Neutrophil (primary cell): Measurements from ENCODE around the gene GGACT.

Experiments
- H3K27ac ChIP-seq: fragments of 200-600 bp; sonication (generic); 2 replicates; pipeline ENCODE4 v1.5.1; 2016; ENCODE audit warnings: mild to moderate bottlenecking, moderate library complexity
- H3K27me3 ChIP-seq: fragments of 200-600 bp; sonication (generic); 2 replicates; pipeline ENCODE4 v1.6.0; 2016; ENCODE audit warnings: mild to moderate bottlenecking
- H3K36me3 ChIP-seq: fragments of 200-600 bp; sonication (generic); 2 replicates; pipeline ENCODE4 v1.5.1; 2017
- H3K4me1 ChIP-seq, 2 experiments: fragments of 200-600 bp in 1 of 2; sonication (generic) in 1 of 2; 1 replicate in 1 of 2; 2 replicates in 1 of 2; pipeline versions ENCODE4 v1.5.1 to v1.6.1; 2013 to 2016; ENCODE audit warnings: low read depth in 1 of 2, low read length in 1 of 2, mild to moderate bottlenecking in 1 of 2, moderate library complexity in 1 of 2; ENCODE audit not compliant: control insufficient read depth in 1 of 2, insufficient read depth in 1 of 2
- H3K4me3 ChIP-seq, 2 experiments: fragments of 200-600 bp in 1 of 2; sonication (generic) in 1 of 2; 1 replicate in 1 of 2; 2 replicates in 1 of 2; pipeline ENCODE4 v1.5.1; 2013 to 2016; ENCODE audit warnings: low read depth in 1 of 2, low read length in 1 of 2, mild to moderate bottlenecking in 1 of 2, moderate library complexity in 1 of 2
- H3K9me3 ChIP-seq: fragments of 200-600 bp; sonication (generic); 2 replicates; pipeline ENCODE4 v1.5.1; 2016
- TF ChIP-seq, protein P1 (sequence below): fragments of 200-600 bp; sonication (generic); IDR thresholded peaks from 2 replicates; pipeline ENCODE4 v1.5.1; 2016; ENCODE audit warnings: antibody characterized with exemption

Gene GGACT

DNA sequence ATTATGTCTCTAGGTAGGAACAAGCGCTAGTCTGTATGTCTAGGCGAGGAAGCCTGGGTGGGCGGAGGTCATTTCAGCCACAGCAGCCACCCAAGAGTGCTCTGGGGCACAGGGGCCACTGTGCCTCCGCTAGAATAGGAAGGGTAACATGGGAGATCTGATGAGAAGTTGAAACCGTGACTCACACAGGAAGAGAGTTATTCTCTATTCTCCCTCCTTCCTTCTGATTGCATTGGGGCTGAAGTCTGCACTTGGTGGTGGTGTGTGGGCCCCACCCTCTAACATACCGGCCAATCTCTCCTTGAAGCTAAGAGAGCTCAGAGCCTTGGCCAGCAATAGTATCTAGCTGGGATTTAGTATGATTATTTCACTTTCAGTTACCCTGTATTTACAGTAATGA is 20.3 kb upstream of the GGACT start:
- H3K36me3 ChIP-seq: no peaks in the 10 kb centered on the region
- no peak overlapping the region for H3K4me3 ChIP-seq
- no peaks in the 10 kb centered on the region for H3K27me3 ChIP-seq
- peaks cover 7 to 10% of the 10 kb centered on the region in 2 experiments for H3K4me1 ChIP-seq
- H3K9me3 ChIP-seq: no peaks in the 10 kb centered on the region
- H3K27ac ChIP-seq: no peak overlapping the region
- TF ChIP-seq, protein P1, sequence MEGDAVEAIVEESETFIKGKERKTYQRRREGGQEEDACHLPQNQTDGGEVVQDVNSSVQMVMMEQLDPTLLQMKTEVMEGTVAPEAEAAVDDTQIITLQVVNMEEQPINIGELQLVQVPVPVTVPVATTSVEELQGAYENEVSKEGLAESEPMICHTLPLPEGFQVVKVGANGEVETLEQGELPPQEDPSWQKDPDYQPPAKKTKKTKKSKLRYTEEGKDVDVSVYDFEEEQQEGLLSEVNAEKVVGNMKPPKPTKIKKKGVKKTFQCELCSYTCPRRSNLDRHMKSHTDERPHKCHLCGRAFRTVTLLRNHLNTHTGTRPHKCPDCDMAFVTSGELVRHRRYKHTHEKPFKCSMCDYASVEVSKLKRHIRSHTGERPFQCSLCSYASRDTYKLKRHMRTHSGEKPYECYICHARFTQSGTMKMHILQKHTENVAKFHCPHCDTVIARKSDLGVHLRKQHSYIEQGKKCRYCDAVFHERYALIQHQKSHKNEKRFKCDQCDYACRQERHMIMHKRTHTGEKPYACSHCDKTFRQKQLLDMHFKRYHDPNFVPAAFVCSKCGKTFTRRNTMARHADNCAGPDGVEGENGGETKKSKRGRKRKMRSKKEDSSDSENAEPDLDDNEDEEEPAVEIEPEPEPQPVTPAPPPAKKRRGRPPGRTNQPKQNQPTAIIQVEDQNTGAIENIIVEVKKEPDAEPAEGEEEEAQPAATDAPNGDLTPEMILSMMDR: no peak

DNA sequence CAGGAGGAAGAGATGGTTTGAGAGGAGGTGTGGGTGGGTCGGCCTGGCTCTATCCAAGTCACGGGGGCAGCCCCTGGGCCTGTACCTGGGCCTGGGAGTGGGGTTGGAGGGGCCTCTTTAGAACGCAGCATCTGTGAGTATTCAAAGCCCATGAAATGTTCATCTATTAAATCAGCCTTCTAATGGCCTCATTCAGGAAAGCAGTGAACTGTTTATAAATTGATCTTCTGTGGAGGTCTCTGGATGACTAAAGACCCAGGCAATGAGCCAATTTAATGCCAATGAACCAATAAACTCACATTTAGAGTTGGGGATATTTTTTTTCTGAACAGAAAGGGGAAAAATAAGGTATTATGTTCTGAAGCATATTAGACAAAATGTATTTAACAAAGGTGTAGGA is 19.9 kb upstream of the GGACT start:
- Histone ChIP-seq H3K9me3 (no peaks in the 10 kb centered on the region), H3K27ac (no peak overlapping the region), H3K27me3 (no peaks in the 10 kb centered on the region), H3K36me3 (no peaks in the 10 kb centered on the region), H3K4me1 (peaks cover 7 to 10% of the 10 kb centered on the region in 2 experiments), H3K4me3 (no peak overlapping the region)
- TF ChIP-seq, protein P1: no peak

DNA sequence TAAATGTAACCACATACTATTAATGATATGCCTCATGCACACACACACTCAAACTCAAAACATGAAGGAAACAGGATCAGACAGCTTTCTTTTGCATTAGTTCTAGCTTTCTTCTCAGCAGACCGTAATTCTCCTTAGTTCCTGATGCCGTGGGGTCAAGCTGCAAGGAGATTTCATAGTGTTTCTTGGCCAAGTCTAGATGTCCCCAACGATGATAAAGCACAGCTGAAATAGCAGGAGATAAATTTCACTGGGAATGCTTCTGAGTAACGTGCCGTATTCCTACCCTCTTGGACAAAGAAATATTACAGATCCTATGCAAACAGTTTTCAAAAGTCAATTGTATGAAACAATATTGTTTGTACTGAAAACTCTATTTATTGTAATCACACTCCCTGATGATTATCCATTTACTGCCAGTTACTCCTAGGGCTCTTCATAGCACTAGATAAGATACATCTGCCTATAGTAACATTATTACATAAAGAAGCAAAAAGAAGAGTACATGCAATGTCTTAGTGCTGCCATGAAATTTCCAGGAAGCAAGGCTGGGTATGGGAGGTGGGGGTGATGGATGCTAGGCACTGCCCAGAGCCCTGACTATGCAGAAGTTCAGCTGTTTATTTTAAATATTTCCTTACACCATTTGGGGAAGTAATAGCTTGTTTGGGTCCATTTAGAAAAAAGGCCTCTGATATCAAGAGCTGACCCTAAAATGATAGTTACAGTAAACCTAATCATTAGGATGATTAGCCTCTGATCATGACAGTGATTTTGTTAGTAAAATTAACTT is 16.5 kb upstream of the GGACT start:
- Histone ChIP-seq H3K27ac (no peak overlapping the region), H3K27me3 (no peaks in the 10 kb centered on the region), H3K4me3 (no peak overlapping the region), H3K9me3 (no peaks in the 10 kb centered on the region), H3K4me1 (peaks cover 14 to 17% of the 10 kb centered on the region in 2 experiments), H3K36me3 (no peaks in the 10 kb centered on the region)
- TF ChIP-seq, protein P1: no peak

DNA sequence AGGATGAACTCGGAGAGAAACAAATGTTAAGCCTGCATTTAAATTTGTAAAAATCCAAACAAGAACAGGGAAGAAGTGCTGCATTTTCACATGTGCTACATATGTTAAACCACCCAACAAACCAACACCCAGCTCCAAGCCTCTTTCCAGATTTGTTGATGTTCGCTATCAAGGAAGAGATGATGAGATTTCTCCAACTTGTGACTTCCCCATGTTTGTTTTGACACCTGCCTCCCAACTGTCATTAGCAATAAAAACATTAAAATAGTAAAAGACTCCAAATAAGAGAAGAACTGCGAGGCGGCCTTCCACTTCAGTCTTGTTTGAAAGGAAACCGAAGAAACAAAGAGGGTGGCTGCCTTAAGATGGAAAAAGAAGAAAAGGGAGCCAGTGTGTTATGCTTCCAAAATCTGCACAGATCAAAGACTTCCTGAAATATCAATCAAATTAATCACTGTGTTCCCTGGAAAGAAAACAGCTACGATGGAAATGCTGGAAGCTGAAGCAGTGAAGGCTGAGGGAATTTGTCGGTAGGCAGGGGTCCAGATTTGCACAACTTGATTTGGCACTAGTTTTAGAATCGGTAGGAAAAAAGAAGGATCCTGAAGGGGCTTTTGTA is 14.0 kb upstream of the GGACT start:
- H3K36me3 ChIP-seq: no peaks in the 10 kb centered on the region
- TF ChIP-seq, protein P1: no peak
- H3K27me3 ChIP-seq: no peaks in the 10 kb centered on the region
- no peak overlapping the region for H3K4me3 ChIP-seq
- no peaks in the 10 kb centered on the region for H3K9me3 ChIP-seq
- H3K27ac ChIP-seq: no peak overlapping the region
- peaks cover 10 to 17% of the 10 kb centered on the region in 2 experiments for H3K4me1 ChIP-seq

DNA sequence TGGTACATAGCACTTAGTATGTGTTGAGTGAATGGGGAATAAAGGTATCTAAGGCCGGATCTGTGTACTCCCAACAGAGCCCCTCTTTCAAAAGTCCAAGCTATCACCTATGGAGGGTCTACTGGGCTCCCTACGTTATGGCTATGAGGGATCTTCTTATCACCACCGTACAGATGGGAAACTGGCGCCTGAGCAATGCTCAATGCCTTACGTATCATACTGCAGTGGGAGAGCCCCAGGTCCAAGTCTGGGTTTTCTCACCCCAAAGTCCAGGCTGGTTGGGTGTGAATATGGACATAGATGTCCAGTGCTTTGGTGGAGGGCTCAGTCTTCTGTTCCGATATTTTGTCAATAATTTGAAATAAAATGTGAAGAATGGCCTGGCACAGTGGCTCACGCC is 13.1 kb upstream of the GGACT start:
- Histone ChIP-seq H3K27ac (no peak overlapping the region), H3K4me3 (no peak overlapping the region), H3K9me3 (no peaks in the 10 kb centered on the region), H3K4me1 (peaks cover 10 to 17% of the 10 kb centered on the region in 2 experiments), H3K36me3 (no peaks in the 10 kb centered on the region), H3K27me3 (no peaks in the 10 kb centered on the region)
- TF ChIP-seq, protein P1: no peak
